Loucy (cell line): ENCODE data around the gene TMEM97.

Experiments
- H2AFZ ChIP-seq: fragments of 200-600 bp; sonication (generic); 2 replicates; pipeline ENCODE4 v1.6.0; 2016; ENCODE audit warnings: antibody characterized with exemption, mild to moderate bottlenecking, low read length, moderate library complexity
- H3F3A ChIP-seq: fragments of 200-600 bp; 2 replicates; pipeline ENCODE4 v1.6.0; 2016; ENCODE audit warnings: antibody characterized with exemption, low read depth, mild to moderate bottlenecking
- H3K27me3 ChIP-seq: fragments of 200-600 bp; sonication (generic); 2 replicates; pipeline ENCODE4 v1.6.1; 2014; ENCODE audit warnings: low read length, mild to moderate bottlenecking; ENCODE audit not compliant: insufficient read depth, poor library complexity, severe bottlenecking
- H3K36me3 ChIP-seq: fragments of 200-600 bp; sonication (generic); 2 replicates; pipeline ENCODE4 v1.6.1; 2016; ENCODE audit warnings: low read length; ENCODE audit not compliant: insufficient read depth
- H3K4me1 ChIP-seq: fragments of 200-600 bp; sonication (generic); 2 replicates; pipeline ENCODE4 v1.5.1; 2014; ENCODE audit warnings: low read length, mild to moderate bottlenecking; ENCODE audit not compliant: insufficient read depth, poor library complexity, severe bottlenecking
- H3K4me2 ChIP-seq: fragments of 200-600 bp; sonication (generic); 2 replicates; pipeline ENCODE4 v1.6.0; 2014; ENCODE audit warnings: antibody characterized with exemption, low read length, low read depth, mild to moderate bottlenecking; ENCODE audit not compliant: poor library complexity, severe bottlenecking
- H3K4me3 ChIP-seq: fragments of 200-600 bp; sonication (generic); 2 replicates; pipeline ENCODE4 v1.5.1; 2014; ENCODE audit warnings: low read length, mild to moderate bottlenecking, mixed read lengths; ENCODE audit not compliant: poor library complexity, severe bottlenecking
- H3K79me2 ChIP-seq: fragments of 200-600 bp; sonication (generic); 2 replicates; pipeline ENCODE4 v1.6.1; 2014; ENCODE audit warnings: low read length; ENCODE audit not compliant: insufficient read depth
- H3K9ac ChIP-seq: fragments of 200-600 bp; sonication (generic); 2 replicates; pipeline ENCODE4 v1.6.0; 2014; ENCODE audit warnings: mild to moderate bottlenecking, low read depth, low read length, moderate library complexity; ENCODE audit not compliant: poor library complexity, severe bottlenecking
- H3K9me2 ChIP-seq: fragments of 200-600 bp; sonication (generic); replicated peaks from 2 replicates; pipeline ENCODE4 v1.6.1; 2016; ENCODE audit warnings: low read depth, low read length, mixed read lengths
- H3K9me3 ChIP-seq: fragments of 200-600 bp; sonication (generic); 2 replicates; pipeline ENCODE4 v1.6.1; 2014; ENCODE audit warnings: mild to moderate bottlenecking, antibody characterized with exemption, low read length, low read depth; ENCODE audit not compliant: insufficient read depth
- H4K20me1 ChIP-seq: fragments of 200-600 bp; sonication (generic); 2 replicates; pipeline ENCODE4 v1.6.0; 2014; ENCODE audit warnings: antibody characterized with exemption, low read length, mild to moderate bottlenecking; ENCODE audit not compliant: insufficient read depth, poor library complexity, severe bottlenecking
- CTCF ChIP-seq: fragments of 200-600 bp; sonication (generic); conservative IDR thresholded peaks from 2 replicates; pipeline ENCODE4 v1.5.1; 2014; ENCODE audit warnings: mild to moderate bottlenecking, antibody characterized with exemption, low read length
- EZH2phosphoT487 ChIP-seq: fragments of 200-600 bp; IDR thresholded peaks from 2 replicates; pipeline ENCODE4 v1.6.1; 2018; ENCODE audit warnings: antibody characterized with exemption, mild to moderate bottlenecking, moderate library complexity, borderline replicate concordance

The TMEM97 gene

DNA sequence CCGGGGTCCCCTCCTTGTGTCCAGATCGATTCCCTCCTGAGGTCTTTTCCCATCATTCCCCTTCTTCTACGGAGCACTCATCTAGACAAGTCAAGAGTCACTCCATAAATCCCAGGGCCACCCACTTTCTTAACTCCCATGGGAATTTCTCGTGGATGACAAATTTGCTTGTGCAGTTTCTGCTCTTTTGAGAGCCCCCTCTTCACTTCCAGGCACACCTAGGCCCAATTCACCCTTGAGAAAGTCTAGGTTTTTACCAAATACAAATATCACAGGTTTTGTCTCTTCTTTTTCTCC, 38.8 kb downstream of the TMEM97 start:
- Histone ChIP-seq H3K9ac (peak overlapping the region; percentile 96), H3K4me3 (peak overlapping the region; percentile 81), H2AFZ (peak overlapping the region; percentile 81), H3F3A (no peaks in the 10 kb centered on the region), H3K4me2 (peak overlapping the region; percentile 96), H3K4me1 (peaks cover 26% of the 10 kb centered on the region), H3K9me3 (no peaks in the 10 kb centered on the region), H3K9me2 (no peaks in the 10 kb centered on the region), H3K27me3 (no peaks in the 10 kb centered on the region), H3K79me2 (peaks cover 40% of the 10 kb centered on the region), H3K36me3 (peaks cover 19% of the 10 kb centered on the region; the same call in 1 of the 2 replicates), H4K20me1 (peaks cover 5% of the 10 kb centered on the region)
- TF ChIP-seq EZH2phosphoT487, result no peak
- no peak for TF ChIP-seq CTCF

DNA sequence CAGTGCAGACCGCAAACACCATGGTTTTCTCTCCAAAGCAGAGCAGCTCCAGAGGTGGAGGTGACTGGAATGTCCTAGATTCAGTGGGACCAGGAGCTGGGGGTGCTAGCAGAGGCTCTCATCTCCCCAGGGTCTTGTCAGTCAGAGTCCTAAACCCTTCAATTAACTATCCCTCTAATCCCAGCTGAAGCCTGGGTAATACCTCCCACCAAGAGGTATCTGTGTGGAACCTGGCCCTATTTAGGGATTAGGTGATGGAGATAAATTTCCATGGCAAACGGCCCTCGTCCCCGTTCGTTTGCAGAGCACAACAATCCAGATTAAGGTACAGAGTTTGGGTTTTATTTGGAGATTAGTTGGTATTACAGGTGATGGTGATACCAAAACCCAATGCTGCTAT, 44.2 kb downstream of the TMEM97 start:
- Histone ChIP-seq H3K4me3 (no peak overlapping the region), H3K4me2 (no peak overlapping the region), H3K9me2 (no peaks in the 10 kb centered on the region), H3F3A (no peaks in the 10 kb centered on the region), H3K9me3 (no peaks in the 10 kb centered on the region), H2AFZ (no peak overlapping the region), H3K9ac (no peak overlapping the region), H3K27me3 (no peaks in the 10 kb centered on the region), H4K20me1 (no peaks in the 10 kb centered on the region), H3K4me1 (peaks cover 7% of the 10 kb centered on the region), H3K79me2 (peaks cover 10% of the 10 kb centered on the region; the same call in 1 of the 2 replicates), H3K36me3 (peaks cover 17% of the 10 kb centered on the region; the same call in 1 of the 2 replicates)
- TF ChIP-seq CTCF (no peak), EZH2phosphoT487 (no peak)

GRCh38 chr17:28363776-28364650, 45.0 kb downstream of the TMEM97 start:
- Histone ChIP-seq H3K9ac (no peak overlapping the region), H3K9me2 (no peaks in the 10 kb centered on the region), H3K4me3 (no peak overlapping the region), H3K27me3 (no peaks in the 10 kb centered on the region), H3K4me2 (no peak overlapping the region), H2AFZ (no peak overlapping the region), H4K20me1 (no peaks in the 10 kb centered on the region), H3K36me3 (peaks cover 17% of the 10 kb centered on the region; the same call in 1 of the 2 replicates), H3K79me2 (peaks cover 2% of the 10 kb centered on the region; the same call in 1 of the 2 replicates), H3F3A (no peaks in the 10 kb centered on the region), H3K4me1 (no peaks in the 10 kb centered on the region), H3K9me3 (no peaks in the 10 kb centered on the region)
- TF ChIP-seq CTCF (no peak), EZH2phosphoT487 (no peak)
